ENCODE data around the gene SINHCAF.

DNA sequence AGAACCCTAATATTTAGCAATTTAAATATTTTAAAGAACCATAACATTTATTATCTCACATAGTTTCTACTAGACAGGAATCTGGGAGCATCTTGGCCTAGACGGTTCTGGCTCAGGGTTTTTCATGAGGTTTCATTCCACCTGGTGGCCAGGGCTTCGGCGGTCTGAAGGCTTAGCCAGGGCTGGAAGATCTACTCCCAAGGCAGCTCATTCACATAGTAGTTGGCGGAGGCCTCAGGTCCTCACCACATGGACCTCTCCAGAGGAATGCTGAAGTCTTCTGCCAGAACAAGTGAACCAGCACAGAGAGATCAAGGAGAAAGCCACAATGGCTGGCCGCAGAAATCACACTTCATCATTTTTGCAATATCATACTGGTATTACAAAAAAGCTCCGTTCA lies 68.2 kb downstream of the SINHCAF start:
- TF ChIP-seq TCF12 (IDR thresholded peaks at IDR 0.05; ENCODE audit: low read depth, low read length) (no peak), SIN3A (conservative IDR thresholded peaks at IDR 0.05 in 1 of 2, IDR thresholded peaks at IDR 0.05 in 1 of 2; ENCODE audit: low read depth in 1 of 2, low read length in 2 of 2) (no peak), EZH2 (IDR thresholded peaks at IDR 0.05; ENCODE audit: low read depth, low read length, severe bottlenecking) (no peak), CREB1 (IDR thresholded peaks at IDR 0.05) (no peak), CEBPB (IDR thresholded peaks at IDR 0.05; ENCODE audit: low read depth, low read length) (no peak)
- TF ChIP-seq, protein P1, sequence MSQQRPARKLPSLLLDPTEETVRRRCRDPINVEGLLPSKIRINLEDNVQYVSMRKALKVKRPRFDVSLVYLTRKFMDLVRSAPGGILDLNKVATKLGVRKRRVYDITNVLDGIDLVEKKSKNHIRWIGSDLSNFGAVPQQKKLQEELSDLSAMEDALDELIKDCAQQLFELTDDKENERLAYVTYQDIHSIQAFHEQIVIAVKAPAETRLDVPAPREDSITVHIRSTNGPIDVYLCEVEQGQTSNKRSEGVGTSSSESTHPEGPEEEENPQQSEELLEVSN (IDR thresholded peaks at IDR 0.05), result no peak
- TF ChIP-seq, protein P2, sequence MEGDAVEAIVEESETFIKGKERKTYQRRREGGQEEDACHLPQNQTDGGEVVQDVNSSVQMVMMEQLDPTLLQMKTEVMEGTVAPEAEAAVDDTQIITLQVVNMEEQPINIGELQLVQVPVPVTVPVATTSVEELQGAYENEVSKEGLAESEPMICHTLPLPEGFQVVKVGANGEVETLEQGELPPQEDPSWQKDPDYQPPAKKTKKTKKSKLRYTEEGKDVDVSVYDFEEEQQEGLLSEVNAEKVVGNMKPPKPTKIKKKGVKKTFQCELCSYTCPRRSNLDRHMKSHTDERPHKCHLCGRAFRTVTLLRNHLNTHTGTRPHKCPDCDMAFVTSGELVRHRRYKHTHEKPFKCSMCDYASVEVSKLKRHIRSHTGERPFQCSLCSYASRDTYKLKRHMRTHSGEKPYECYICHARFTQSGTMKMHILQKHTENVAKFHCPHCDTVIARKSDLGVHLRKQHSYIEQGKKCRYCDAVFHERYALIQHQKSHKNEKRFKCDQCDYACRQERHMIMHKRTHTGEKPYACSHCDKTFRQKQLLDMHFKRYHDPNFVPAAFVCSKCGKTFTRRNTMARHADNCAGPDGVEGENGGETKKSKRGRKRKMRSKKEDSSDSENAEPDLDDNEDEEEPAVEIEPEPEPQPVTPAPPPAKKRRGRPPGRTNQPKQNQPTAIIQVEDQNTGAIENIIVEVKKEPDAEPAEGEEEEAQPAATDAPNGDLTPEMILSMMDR (IDR thresholded peaks at IDR 0.05; ENCODE audit: control extremely low read depth in 1 of 3, insufficient read depth in 1 of 3, low read depth in 1 of 3, low read length in 3 of 3), result no peak
